Osteocyte (in vitro differentiated cells): ENCODE results near the gene CSF1. TPM values are rescaled to one million over a fixed set of nuclear protein-coding genes. Genes with fewer than 3 reads are reported as not detected.

Experiments
- DNase-seq: peaks from one replicate; pipeline ENCODE4 v3.0.0; 2021; ENCODE audit warnings: mixed read lengths; ENCODE audit not compliant: unreplicated experiment; ENCODE audit errors: extremely low spot score
- H3K27ac Mint-ChIP-seq: one replicate; pipeline ENCODE4 v1.8.0; 2021; ENCODE audit warnings: mild to moderate bottlenecking, mixed read lengths; ENCODE audit not compliant: unreplicated experiment
- H3K27me3 Mint-ChIP-seq: one replicate; pipeline ENCODE4 v1.8.0; 2021; ENCODE audit warnings: mixed read lengths; ENCODE audit not compliant: unreplicated experiment
- H3K36me3 Mint-ChIP-seq: one replicate; pipeline ENCODE4 v1.8.0; 2021; ENCODE audit warnings: mixed read lengths; ENCODE audit not compliant: unreplicated experiment
- H3K4me1 Mint-ChIP-seq: one replicate; pipeline ENCODE4 v1.8.0; 2021; ENCODE audit warnings: mixed read lengths; ENCODE audit not compliant: unreplicated experiment
- H3K4me3 Mint-ChIP-seq: one replicate; pipeline ENCODE4 v1.8.0; 2021; ENCODE audit warnings: mild to moderate bottlenecking, moderate library complexity, mixed read lengths; ENCODE audit not compliant: unreplicated experiment
- H3K9me3 Mint-ChIP-seq: one replicate; pipeline ENCODE4 v1.8.0; 2021; ENCODE audit warnings: mixed read lengths; ENCODE audit not compliant: unreplicated experiment
- CTCF ChIP-seq: fragments of 200-600 bp; sonication (generic); IDR thresholded peaks from 2 replicates; pipeline ENCODE4 v1.5.0; 2021; ENCODE audit warnings: antibody characterized with exemption, mild to moderate bottlenecking, moderate library complexity
- total RNA-seq: library from RNA; stranded (reverse); gene quantifications from 2 replicates; pipeline ENCODE4 v1.2.1, GENCODE V29; 2021

CSF1 gene
- total RNA-seq, 1 donor from 2014 or later, result 27.9 TPM

DNA sequence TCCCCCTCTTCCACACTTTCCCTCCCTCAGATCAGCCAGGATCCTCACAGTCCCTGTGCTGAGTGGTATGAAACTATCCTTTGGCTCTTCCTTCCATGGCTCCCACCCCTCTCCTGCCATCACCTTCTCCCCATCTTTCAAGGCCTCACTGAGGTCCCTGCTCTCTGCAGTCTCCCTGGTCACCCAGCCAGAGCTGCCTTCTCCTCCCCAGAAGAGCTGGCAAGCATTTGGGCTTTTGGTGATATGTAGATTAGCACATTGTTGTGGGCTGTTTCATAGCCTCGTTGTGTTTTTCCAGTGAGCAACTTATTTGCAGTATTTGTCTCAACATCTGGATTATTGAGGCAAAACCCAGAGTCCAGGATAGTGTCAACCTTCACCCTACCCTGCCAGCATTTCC is 2.2 kb downstream of the CSF1 start:
- no peak for TF ChIP-seq CTCF
- Mint-ChIP-seq H3K27me3 (no peaks in the 10 kb centered on the region), H3K4me3 (peak overlapping the region; percentile 88), H3K9me3 (no peaks in the 10 kb centered on the region), H3K27ac (peak overlapping the region; percentile 77), H3K4me1 (peaks cover 50% of the 10 kb centered on the region), H3K36me3 (peaks cover 17% of the 10 kb centered on the region)
- DNase-seq, result no peak

DNA sequence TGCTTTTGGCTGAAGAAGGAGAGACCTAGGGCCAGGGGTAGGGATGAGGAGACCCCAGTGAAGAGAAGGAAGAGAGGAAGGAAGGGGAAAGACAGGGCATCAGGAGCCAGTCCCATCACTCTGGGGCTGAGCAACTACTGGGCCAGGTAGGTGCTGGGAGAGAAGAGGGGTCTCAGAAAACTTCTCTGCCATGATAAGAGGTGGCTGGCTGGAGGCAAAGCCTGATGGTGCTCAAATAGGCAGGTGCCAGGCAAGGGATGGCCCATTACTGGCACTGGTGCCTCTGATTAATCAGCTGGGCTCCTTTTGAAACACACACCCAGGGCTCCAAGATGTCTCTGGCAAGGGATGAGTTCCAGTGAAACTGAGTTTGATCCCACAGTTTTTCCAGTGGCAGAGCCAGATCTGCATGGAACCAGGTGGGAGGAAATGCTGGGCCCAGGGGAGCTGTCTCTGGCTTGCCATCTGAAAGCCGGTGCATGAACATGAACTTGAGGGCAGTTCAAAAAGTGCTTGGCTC is 2.8 kb downstream of the CSF1 start:
- Mint-ChIP-seq H3K36me3 (peaks cover 22% of the 10 kb centered on the region), H3K9me3 (no peaks in the 10 kb centered on the region), H3K4me3 (peak overlapping the region; percentile 88), H3K27me3 (no peaks in the 10 kb centered on the region), H3K4me1 (peaks cover 52% of the 10 kb centered on the region), H3K27ac (no peak overlapping the region)
- TF ChIP-seq CTCF, result no peak
- no peak for DNase-seq

GRCh38 chr1:109914587-109915240 is 4.1 kb downstream of the CSF1 start:
- H3K27ac Mint-ChIP-seq, result peak overlapping the region; percentile 31
- no peaks in the 10 kb centered on the region for H3K9me3 Mint-ChIP-seq
- H3K36me3 Mint-ChIP-seq, result peaks cover 29% of the 10 kb centered on the region
- no peak for DNase-seq
- H3K27me3 Mint-ChIP-seq, result no peaks in the 10 kb centered on the region
- TF ChIP-seq CTCF, result no peak
- no peak overlapping the region for H3K4me3 Mint-ChIP-seq
- H3K4me1 Mint-ChIP-seq, result peaks cover 56% of the 10 kb centered on the region

DNA sequence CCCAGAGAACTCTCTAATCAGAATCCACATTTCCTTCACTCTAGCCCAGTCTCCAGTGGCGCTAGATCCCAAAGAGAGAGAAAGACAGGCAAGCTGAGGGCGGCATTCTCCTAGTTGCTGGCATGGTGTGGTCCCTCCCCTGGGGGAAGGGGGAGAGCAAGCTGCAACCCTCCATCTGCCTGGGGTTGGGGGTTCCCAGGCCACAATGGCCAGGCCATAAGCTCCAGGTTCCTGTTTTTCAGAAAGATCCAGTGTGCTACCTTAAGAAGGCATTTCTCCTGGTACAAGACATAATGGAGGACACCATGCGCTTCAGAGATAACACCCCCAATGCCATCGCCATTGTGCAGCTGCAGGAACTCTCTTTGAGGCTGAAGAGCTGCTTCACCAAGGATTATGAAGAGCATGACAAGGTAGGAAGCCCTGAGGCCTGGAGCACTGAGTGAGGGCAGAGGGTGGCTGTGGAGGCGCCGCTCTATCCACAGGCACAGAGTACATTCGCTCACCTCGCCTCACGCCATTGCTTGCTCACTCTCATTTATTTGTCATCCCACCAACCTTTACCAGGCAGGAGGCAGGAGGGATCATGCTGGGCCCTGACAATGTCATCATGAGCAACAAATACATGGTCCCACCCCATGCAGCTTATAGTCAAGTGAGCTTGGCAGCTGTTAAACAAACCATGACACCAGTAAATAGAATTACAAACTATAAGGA is 6.6 kb downstream of the CSF1 start:
- H3K36me3 Mint-ChIP-seq, result peaks cover 44% of the 10 kb centered on the region
- DNase-seq, result no peak
- H3K4me1 Mint-ChIP-seq, result peaks cover 42% of the 10 kb centered on the region
- no peak overlapping the region for H3K4me3 Mint-ChIP-seq
- no peak for TF ChIP-seq CTCF
- H3K27ac Mint-ChIP-seq, result no peak overlapping the region
- H3K9me3 Mint-ChIP-seq, result no peaks in the 10 kb centered on the region
- no peaks in the 10 kb centered on the region for H3K27me3 Mint-ChIP-seq
